ENCODE data around the gene MPO. TPM values are rescaled to one million over a fixed set of nuclear protein-coding genes. Genes with fewer than 3 reads are reported as not detected.

Gene MPO
- not detected in 2 replicates for total RNA-seq

GRCh38 chr17:58280480-58281217 lies at the start of gene MPO:
MPO (minus strand) TSS chr17:58280935; CDS start chr17:58280758, 177 bp downstream.

GRCh38 chr17:58328195-58329034 lies 47.7 kb upstream of the MPO start, which contains the start of gene TSPOAP1:
TSPOAP1 (minus strand) TSS chr17:58328795; CDS start chr17:58327920, 875 bp downstream.

GRCh38 chr17:58238147-58238634 lies 42.5 kb downstream of the MPO start, which contains the start of gene LPO:
LPO (plus strand) TSS chr17:58238584; CDS start chr17:58242980, 4,396 bp downstream.

Other genes starting within 250 kb of the MPO start
- 9.8 and 10.6 TPM in 2 replicates for gene DYNLL2, start 197.5 kb downstream of the MPO start, total RNA-seq
- not detected in 2 replicates for gene OR4D1, start 132.6 kb downstream of the MPO start, total RNA-seq
- not detected in 2 replicates for gene OR4D2, start 114.0 kb downstream of the MPO start, total RNA-seq
- not detected in 2 replicates for gene EPX, start 88.2 kb downstream of the MPO start, total RNA-seq
- gene MKS1, start 61.7 kb downstream of the MPO start, total RNA-seq, result 11.7 and 11.9 TPM in 2 replicates
- gene LPO, start 42.4 kb downstream of the MPO start, total RNA-seq, result not detected in 2 replicates
- 0.47 TPM in 1 of 2 replicates, not detected in the other for gene TSPOAP1, start 47.9 kb upstream of the MPO start, total RNA-seq
- 27.1 and 42.4 TPM in 2 replicates for gene SUPT4H1, start 71.3 kb upstream of the MPO start, total RNA-seq
- gene RNF43, start 136.6 kb upstream of the MPO start, total RNA-seq, result 10.1 and 11.5 TPM in 2 replicates
- not detected in 2 replicates for gene HSF5, start 207.5 kb upstream of the MPO start, total RNA-seq
- 44.8 and 47.6 TPM in 2 replicates for gene MTMR4, start 233.7 kb upstream of the MPO start, total RNA-seq

Data from hair follicular keratinocyte (primary cell).